Measurements from ENCODE around the gene LYAR.

LYAR gene

GRCh38 chr4:4323705-4324534 lies 34.0 kb upstream of the LYAR start:
- no peak for DNase-seq (ENCODE audit: low spot score)
- no peak overlapping the region for H3K4me3 ChIP-seq
- no peak for TF ChIP-seq CTCF (IDR thresholded peaks at IDR 0.05)
- no peak overlapping the region for H3K27ac ChIP-seq

- no peak for TF ChIP-seq CTCF (IDR thresholded peaks at IDR 0.05)
- H3K27ac ChIP-seq: no peak overlapping the region
- DNase-seq (ENCODE audit: low spot score): no peak
- no peak overlapping the region for H3K4me3 ChIP-seq
Measured at GRCh38 chr4:4321951-4322688, 32.2 kb upstream of the LYAR start.

GRCh38 chr4:4320951-4321714 lies 31.2 kb upstream of the LYAR start:
- no peak for DNase-seq (ENCODE audit: low spot score)
- no peak for TF ChIP-seq CTCF (IDR thresholded peaks at IDR 0.05)
- H3K27ac ChIP-seq: no peak overlapping the region
- H3K4me3 ChIP-seq: no peak overlapping the region

GRCh38 chr4:4320528-4320927 lies 30.6 kb upstream of the LYAR start:
- no peak for DNase-seq (ENCODE audit: low spot score)
- no peak overlapping the region for H3K27ac ChIP-seq
- H3K4me3 ChIP-seq: no peak overlapping the region
- TF ChIP-seq CTCF (IDR thresholded peaks at IDR 0.05): no peak

GRCh38 chr4:4317496-4318232 lies 27.7 kb upstream of the LYAR start:
- DNase-seq (ENCODE audit: low spot score): no peak
- no peak overlapping the region for H3K27ac ChIP-seq
- no peak overlapping the region for H3K4me3 ChIP-seq
- TF ChIP-seq CTCF (IDR thresholded peaks at IDR 0.05): no peak

- Histone ChIP-seq H3K27ac (no peak overlapping the region), H3K4me3 (no peak overlapping the region)
- no peak for TF ChIP-seq CTCF (IDR thresholded peaks at IDR 0.05)
- no peak for DNase-seq (ENCODE audit: low spot score)
Measured at GRCh38 chr4:4316150-4316495, 26.2 kb upstream of the LYAR start.
